Measurements from ENCODE around the gene CAMK1G.

Gene CAMK1G

GRCh38 chr1:209643285-209644020, 59.9 kb downstream of the CAMK1G start:
- DNase-seq = no peak

- peak; percentile 74 for DNase-seq
Observed at GRCh38 chr1:209645574-209646452, 62.3 kb downstream of the CAMK1G start.

GRCh38 chr1:209646558-209646957, 63.0 kb downstream of the CAMK1G start:
- DNase-seq = no peak

- no peak for DNase-seq
Observed at GRCh38 chr1:209647156-209647555, 63.6 kb downstream of the CAMK1G start.

GRCh38 chr1:209648346-209648745, 64.8 kb downstream of the CAMK1G start:
- DNase-seq = no peak

GRCh38 chr1:209648931-209649776, 65.6 kb downstream of the CAMK1G start:
- DNase-seq = no peak

GRCh38 chr1:209650454-209650853, 66.9 kb downstream of the CAMK1G start:
- no peak for DNase-seq

GRCh38 chr1:209651138-209651587, 67.6 kb downstream of the CAMK1G start:
- DNase-seq = no peak

- no peak for DNase-seq
Observed at GRCh38 chr1:209652121-209652735, 68.7 kb downstream of the CAMK1G start, which contains the start of gene LAMB3. LAMB3 (minus strand) TSS chr1:209652425; CDS start chr1:209650944, 1,481 bp downstream.

- no peak for DNase-seq
Observed at GRCh38 chr1:209652873-209653401, 69.4 kb downstream of the CAMK1G start.

- DNase-seq = no peak
Observed at GRCh38 chr1:209653915-209654351, 70.4 kb downstream of the CAMK1G start.

GRCh38 chr1:209655411-209656231, 72.1 kb downstream of the CAMK1G start:
- no peak for DNase-seq

- no peak for DNase-seq
Observed at GRCh38 chr1:209657140-209657879, 73.8 kb downstream of the CAMK1G start.

GRCh38 chr1:209657918-209658317, 74.4 kb downstream of the CAMK1G start:
- DNase-seq = no peak

GRCh38 chr1:209659909-209660308, 76.4 kb downstream of the CAMK1G start:
- no peak for DNase-seq

- no peak for DNase-seq
Observed at GRCh38 chr1:209661071-209661470, 77.6 kb downstream of the CAMK1G start.

GRCh38 chr1:209662879-209663327, 79.4 kb downstream of the CAMK1G start:
- no peak for DNase-seq
